Neuronal stem cell (in vitro differentiated cells): ENCODE data around the gene CRYZ.
A peak's percentile ranks its signal among the peaks of the same experiment; 100 is the strongest.

Source experiments
- DNase-seq: peaks from one replicate; pipeline ENCODE4 v3.0.0-alpha.2; 2013; ENCODE audit warnings: low spot score
- H2AFZ ChIP-seq: one replicate; pipeline ENCODE4 v1.6.1; 2013; ENCODE audit warnings: mild to moderate bottlenecking, low read length, inconsistent platforms
- H2AK5ac ChIP-seq: 2 replicates; pipeline ENCODE4 v1.6.1; 2013; ENCODE audit warnings: low read depth, mild to moderate bottlenecking, inconsistent platforms, low read length, moderate library complexity, mixed read lengths
- H2BK120ac ChIP-seq: 2 replicates; pipeline ENCODE4 v1.6.1; 2013; ENCODE audit warnings: low read depth, mild to moderate bottlenecking, inconsistent platforms, low read length, moderate library complexity, mixed read lengths
- H2BK12ac ChIP-seq: one replicate; pipeline ENCODE4 v1.6.1; 2013; ENCODE audit warnings: low read length, inconsistent platforms
- H2BK15ac ChIP-seq: 2 replicates; pipeline ENCODE4 v1.6.1; 2013; ENCODE audit warnings: mild to moderate bottlenecking, low read length, inconsistent platforms, mixed read lengths
- H2BK5ac ChIP-seq: one replicate; pipeline ENCODE4 v1.6.1; 2013; ENCODE audit warnings: inconsistent platforms, mild to moderate bottlenecking, low read length, moderate library complexity
- H3K14ac ChIP-seq: one replicate; pipeline ENCODE4 v1.6.1; 2013; ENCODE audit warnings: low read length, inconsistent platforms
- H3K18ac ChIP-seq: 2 replicates; pipeline ENCODE4 v1.6.1; 2013; ENCODE audit warnings: low read length, inconsistent platforms
- H3K23ac ChIP-seq: 2 replicates; pipeline ENCODE4 v1.6.1; 2013; ENCODE audit warnings: low read depth, mild to moderate bottlenecking, mixed read lengths, low read length, inconsistent platforms; ENCODE audit not compliant: poor library complexity
- H3K27ac ChIP-seq: replicated peaks from 3 replicates; pipeline ENCODE4 v1.5.1; 2013; ENCODE audit warnings: low read length, inconsistent platforms
- H3K27me3 ChIP-seq, 3 experiments: 2 replicates each; pipeline ENCODE4 v1.6.1; 2013; ENCODE audit warnings: low read length in 3 of 3, mild to moderate bottlenecking in 2 of 3, inconsistent platforms in 1 of 3, low read depth in 1 of 3, mixed read lengths in 1 of 3, moderate library complexity in 1 of 3; ENCODE audit not compliant: control insufficient read depth in 3 of 3, insufficient read depth in 3 of 3
- H3K36me3 ChIP-seq, 2 donors: replicated peaks in 1 of 2; 2 replicates each; pipeline ENCODE4 v1.6.1; 2013; ENCODE audit warnings: low read length in 2 of 2; ENCODE audit not compliant: control insufficient read depth in 2 of 2, insufficient read depth in 2 of 2
- H3K4ac ChIP-seq: 2 replicates; pipeline ENCODE4 v1.6.1; 2013; ENCODE audit warnings: inconsistent platforms, mild to moderate bottlenecking, low read length, moderate library complexity
- H3K4me1 ChIP-seq, 2 donors: 1 replicate in 1 of 2; 2 replicates in 1 of 2; pipeline ENCODE4 v1.6.1; 2013; ENCODE audit warnings: low read length in 2 of 2, low read depth in 1 of 2; ENCODE audit not compliant: control insufficient read depth in 2 of 2, insufficient read depth in 1 of 2
- H3K4me2 ChIP-seq: one replicate; pipeline ENCODE4 v1.6.1; 2013; ENCODE audit warnings: mild to moderate bottlenecking, low read length, inconsistent platforms; ENCODE audit not compliant: insufficient read depth, poor library complexity, severe bottlenecking
- H3K4me3 ChIP-seq, 2 donors: 2 replicates each; pipeline ENCODE4 v1.5.1; 2013; ENCODE audit warnings: low read length in 2 of 2, mild to moderate bottlenecking in 2 of 2, inconsistent platforms in 1 of 2, moderate library complexity in 1 of 2
- H3K79me1 ChIP-seq: one replicate; pipeline ENCODE4 v1.6.1; 2013; ENCODE audit warnings: low read depth, mild to moderate bottlenecking, inconsistent platforms, low read length, moderate library complexity
- H3K9ac ChIP-seq: one replicate; pipeline ENCODE4 v1.6.1; 2013; ENCODE audit warnings: mild to moderate bottlenecking, low read depth, low read length, inconsistent platforms; ENCODE audit not compliant: poor library complexity
- H3K9me3 ChIP-seq, 2 donors: replicated peaks in 1 of 2; 2 replicates each; pipeline versions ENCODE3 to v1.6.1; 2013; ENCODE audit warnings: low read length in 2 of 2, mild to moderate bottlenecking in 2 of 2, inconsistent platforms in 1 of 2, low read depth in 1 of 2, mixed read lengths in 1 of 2, moderate library complexity in 1 of 2; ENCODE audit not compliant: control insufficient read depth in 2 of 2, insufficient read depth in 1 of 2
- H4K8ac ChIP-seq: one replicate; pipeline ENCODE4 v1.6.1; 2013; ENCODE audit warnings: low read depth, mild to moderate bottlenecking, inconsistent platforms, low read length, moderate library complexity
- H4K91ac ChIP-seq: one replicate; pipeline ENCODE4 v1.6.1; 2013; ENCODE audit warnings: low read length, low read depth, mild to moderate bottlenecking, inconsistent platforms; ENCODE audit not compliant: poor library complexity
- WGBS, 2 donors: extraction: QIAGEN DNeasy Blood & Tissue Kit; methylation state at CpG; one replicate each; pipeline ENCODE4 v1.1.7; 2013; ENCODE audit warnings: missing lambda C conversion rate in 2 of 2, mixed read lengths in 1 of 2; ENCODE audit not compliant: insufficient read length in 2 of 2, insufficient replicate concordance in 1 of 2; ENCODE audit errors: extremely low coverage in 2 of 2; 5-methylcytosine and 5-hydroxymethylcytosine counted together

CRYZ gene

DNA sequence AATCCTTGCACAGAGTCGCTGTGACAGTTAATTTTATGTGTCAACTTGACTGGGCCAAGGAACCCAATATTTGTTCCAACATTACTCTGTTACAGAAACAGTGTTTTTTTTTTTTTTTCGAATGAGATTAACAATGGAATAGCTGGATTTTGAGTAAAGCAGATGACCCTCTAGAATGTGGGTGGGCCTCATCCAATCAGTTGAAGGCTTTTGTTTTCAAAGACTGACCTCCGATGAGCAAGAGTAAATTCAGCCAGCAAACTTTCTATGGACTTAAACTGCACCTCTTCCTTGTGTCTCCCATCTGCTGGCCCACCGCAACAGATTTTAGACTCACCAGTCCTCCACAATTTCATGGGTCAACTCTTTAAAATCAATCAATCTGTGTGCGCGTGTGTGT lies 17.0 kb downstream of the CRYZ start:
- no CpG with 5 or more reads among the region's 6 CpGs for WGBS, 2 donors
- peaks cover 0 to 3% of the 10 kb centered on the region in 2 donors for H3K4me1 ChIP-seq
- peaks cover 0 to 10% of the 10 kb centered on the region in 2 donors for H3K36me3 ChIP-seq

DNA sequence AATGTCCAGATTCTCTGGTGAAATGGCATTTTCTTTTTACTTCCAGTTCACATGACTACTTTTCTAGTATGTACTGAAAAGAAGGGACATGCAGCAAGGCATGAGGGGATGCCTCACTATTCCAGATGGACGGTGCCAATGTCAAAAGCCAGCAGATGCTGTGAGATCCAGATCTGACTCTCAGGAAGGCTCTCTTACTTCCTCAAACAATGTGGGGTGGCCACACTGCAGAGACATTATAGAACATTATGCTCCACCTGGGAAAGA lies 17.7 kb downstream of the CRYZ start:
- H3K18ac ChIP-seq: no peak overlapping the region
- H3K4me1 ChIP-seq: peaks cover 0 to 3% of the 10 kb centered on the region in 2 donors
- no peak overlapping the region for H3K4me3 ChIP-seq
- WGBS, 2 donors: no CpG with 5 or more reads among the region's 1 CpG
- H4K8ac ChIP-seq: no peak overlapping the region
- H3K79me1 ChIP-seq: no peaks in the 10 kb centered on the region
- H3K9me3 ChIP-seq: no peaks in the 10 kb centered on the region
- no peak overlapping the region for H3K23ac ChIP-seq
- no peak overlapping the region for H2BK5ac ChIP-seq
- H3K27ac ChIP-seq: no peak overlapping the region
- H3K4me2 ChIP-seq: no peak overlapping the region
- no peak overlapping the region for H3K4ac ChIP-seq
- no peaks in the 10 kb centered on the region for H3K27me3 ChIP-seq
- H3K9ac ChIP-seq: no peak overlapping the region
- H2BK15ac ChIP-seq: no peak overlapping the region
- DNase-seq: no peak
- no peak overlapping the region for H4K91ac ChIP-seq
- peaks cover 0 to 10% of the 10 kb centered on the region in 2 donors for H3K36me3 ChIP-seq
- no peak overlapping the region for H2BK120ac ChIP-seq
- H2AFZ ChIP-seq: no peak overlapping the region
- H2AK5ac ChIP-seq: no peak overlapping the region
- H3K14ac ChIP-seq: no peak overlapping the region
- no peak overlapping the region for H2BK12ac ChIP-seq

More for the DNA sequence above, 17.0 kb downstream of the CRYZ start:
- no peak overlapping the region for H3K9ac ChIP-seq
- no peak overlapping the region for H3K14ac ChIP-seq
- H2BK5ac ChIP-seq: no peak overlapping the region
- H3K18ac ChIP-seq: no peak overlapping the region
- no peak overlapping the region for H3K4me3 ChIP-seq
- H3K4me2 ChIP-seq: no peak overlapping the region
- no peak overlapping the region for H3K27ac ChIP-seq
- no peak overlapping the region for H4K91ac ChIP-seq
- H2BK15ac ChIP-seq: no peak overlapping the region
- no peak overlapping the region for H2AK5ac ChIP-seq
- H3K79me1 ChIP-seq: no peaks in the 10 kb centered on the region
- no peak overlapping the region for H3K23ac ChIP-seq
- H3K4ac ChIP-seq: no peak overlapping the region
- no peaks in the 10 kb centered on the region for H3K27me3 ChIP-seq
- H3K9me3 ChIP-seq: no peaks in the 10 kb centered on the region
- no peak overlapping the region for H4K8ac ChIP-seq
- H2BK12ac ChIP-seq: no peak overlapping the region
- no peak for DNase-seq
- no peak overlapping the region for H2BK120ac ChIP-seq
- H2AFZ ChIP-seq: no peak overlapping the region

- peaks cover 0 to 6% of the 10 kb centered on the region in 2 donors for H3K36me3 ChIP-seq
Measured at GRCh38 chr1:74714429-74715235, 18.2 kb downstream of the CRYZ start.

GRCh38 chr1:74713849-74714248 lies 19.0 kb downstream of the CRYZ start:
- no CpG with 5 or more reads among the region's 3 CpGs for WGBS, 2 donors
- Histone ChIP-seq H2AFZ (no peak overlapping the region), H3K36me3 (peaks cover 0 to 2% of the 10 kb centered on the region in 2 donors)

More at GRCh38 chr1:74714429-74715235, 18.2 kb downstream of the CRYZ start:
- no peak overlapping the region for H4K8ac ChIP-seq
- H2AFZ ChIP-seq: no peak overlapping the region
- H2BK120ac ChIP-seq: no peak overlapping the region
- H3K4me2 ChIP-seq: no peak overlapping the region
- no peaks in the 10 kb centered on the region for H3K9me3 ChIP-seq
- DNase-seq: no peak
- no peak overlapping the region for H3K27ac ChIP-seq
- no peak overlapping the region for H2BK15ac ChIP-seq
- H3K23ac ChIP-seq: no peak overlapping the region
- H4K91ac ChIP-seq: no peak overlapping the region
- H3K79me1 ChIP-seq: no peaks in the 10 kb centered on the region
- no peak overlapping the region for H2AK5ac ChIP-seq
- H3K4me3 ChIP-seq: no peak overlapping the region
- WGBS, 2 donors: no CpG with 5 or more reads among the region's 1 CpG
- no peak overlapping the region for H2BK5ac ChIP-seq
- no peak overlapping the region for H3K9ac ChIP-seq
- H3K4me1 ChIP-seq: peaks cover 0 to 3% of the 10 kb centered on the region in 2 donors
- no peak overlapping the region for H3K4ac ChIP-seq
- H2BK12ac ChIP-seq: no peak overlapping the region
- H3K18ac ChIP-seq: no peak overlapping the region
- H3K27me3 ChIP-seq: no peaks in the 10 kb centered on the region
- H3K14ac ChIP-seq: no peak overlapping the region

More at GRCh38 chr1:74713849-74714248, 19.0 kb downstream of the CRYZ start:
- Histone ChIP-seq H2BK15ac (no peak overlapping the region), H3K14ac (no peak overlapping the region), H3K4me1 (peaks cover 0 to 3% of the 10 kb centered on the region in 2 donors), H2BK5ac (no peak overlapping the region), H4K8ac (no peak overlapping the region), H3K18ac (no peak overlapping the region), H3K27me3 (no peaks in the 10 kb centered on the region), H2BK12ac (no peak overlapping the region), H2AK5ac (no peak overlapping the region), H3K79me1 (no peaks in the 10 kb centered on the region), H3K4me3 (no peak overlapping the region), H4K91ac (peak overlapping the region; percentile 57), H3K23ac (no peak overlapping the region), H2BK120ac (no peak overlapping the region), H3K9me3 (no peaks in the 10 kb centered on the region), H3K4me2 (no peak overlapping the region), H3K9ac (no peak overlapping the region), H3K4ac (no peak overlapping the region), H3K27ac (no peak overlapping the region)
- no peak for DNase-seq
